Stimulated activated CD8-positive, alpha-beta memory T cell treated with anti-CD3 and anti-CD28 coated beads, Interleukin-12 subunit alpha, Interleukin-12 subunit beta, amount 100 ng/mL, for 24 hours (primary cell): Measurements from ENCODE around the gene LTV1.
"Not testable (repeated sequence)": the region's sequence is repeated elsewhere in the genome, so short reads cannot be mapped to it uniquely, and the experiment has no call there.

Experiments
- DNase-seq: peaks from one replicate; pipeline ENCODE4 v3.0.0-alpha.2; 2020; ENCODE audit errors: extremely low read depth

Gene LTV1, protein sequence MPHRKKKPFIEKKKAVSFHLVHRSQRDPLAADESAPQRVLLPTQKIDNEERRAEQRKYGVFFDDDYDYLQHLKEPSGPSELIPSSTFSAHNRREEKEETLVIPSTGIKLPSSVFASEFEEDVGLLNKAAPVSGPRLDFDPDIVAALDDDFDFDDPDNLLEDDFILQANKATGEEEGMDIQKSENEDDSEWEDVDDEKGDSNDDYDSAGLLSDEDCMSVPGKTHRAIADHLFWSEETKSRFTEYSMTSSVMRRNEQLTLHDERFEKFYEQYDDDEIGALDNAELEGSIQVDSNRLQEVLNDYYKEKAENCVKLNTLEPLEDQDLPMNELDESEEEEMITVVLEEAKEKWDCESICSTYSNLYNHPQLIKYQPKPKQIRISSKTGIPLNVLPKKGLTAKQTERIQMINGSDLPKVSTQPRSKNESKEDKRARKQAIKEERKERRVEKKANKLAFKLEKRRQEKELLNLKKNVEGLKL

DNA sequence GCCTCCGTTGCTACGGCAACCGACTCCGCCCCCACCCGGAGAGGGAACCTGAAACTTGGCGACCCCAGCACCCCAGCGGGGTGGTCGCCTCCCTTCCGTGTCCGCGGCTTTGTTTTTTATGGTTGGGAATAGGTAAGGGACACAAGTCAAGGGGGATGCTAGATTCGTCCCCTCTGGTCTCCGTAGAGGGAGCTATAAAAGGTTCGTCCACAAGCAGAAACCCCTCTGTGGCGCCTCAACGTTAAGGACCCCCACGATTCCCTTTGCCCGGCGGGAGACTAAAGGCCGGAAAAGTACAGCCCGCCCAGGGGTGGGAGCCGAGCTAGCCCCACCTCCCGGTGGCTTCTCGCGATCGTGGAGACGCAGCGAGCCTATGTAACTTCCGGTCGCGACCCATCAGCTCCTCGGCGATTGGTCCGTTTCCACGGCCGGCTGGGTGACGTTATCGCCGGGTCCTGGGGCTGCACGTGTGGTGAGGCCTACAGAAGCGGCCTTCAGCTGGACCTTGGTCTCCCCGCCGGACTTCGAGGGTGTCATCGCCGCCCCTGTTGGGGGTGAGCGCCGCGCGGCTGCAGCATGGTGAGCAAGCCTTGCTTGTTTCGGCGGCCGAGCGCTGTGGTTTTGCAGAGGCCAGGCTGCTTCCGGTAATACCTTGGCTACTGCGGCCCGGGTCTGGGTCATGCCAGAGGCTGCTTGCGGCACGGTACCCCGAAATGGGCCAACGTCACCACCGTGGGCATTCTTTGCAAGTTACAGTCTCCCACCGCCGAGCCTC is at the start of gene LTV1:
Gene LTV1 (plus strand): TSS at position 437 of the 775 bp plus-strand sequence. CDS start 140 bp downstream, at position 577.
- DNase-seq: peak; percentile 80

DNA sequence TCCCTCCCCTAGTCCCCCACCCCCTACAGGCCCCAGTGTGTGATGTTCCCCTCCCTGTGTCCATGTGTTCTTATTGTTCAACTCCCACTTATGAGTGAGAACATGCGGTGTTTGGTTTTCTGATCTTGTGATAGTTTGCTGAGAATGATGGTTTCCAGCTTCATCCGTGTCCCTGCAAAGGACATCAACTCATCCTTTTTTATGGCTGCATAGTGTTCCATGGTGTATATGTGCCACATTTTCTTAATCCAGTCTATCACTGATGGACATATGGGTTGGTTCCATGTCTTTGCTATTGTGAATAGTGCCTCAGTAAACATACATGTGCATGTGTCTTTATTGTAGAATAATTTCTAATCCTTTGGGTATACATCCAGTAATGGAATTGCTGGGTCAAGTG is 46.6 kb upstream of the LTV1 start:
- not testable (repeated sequence) for DNase-seq

DNA sequence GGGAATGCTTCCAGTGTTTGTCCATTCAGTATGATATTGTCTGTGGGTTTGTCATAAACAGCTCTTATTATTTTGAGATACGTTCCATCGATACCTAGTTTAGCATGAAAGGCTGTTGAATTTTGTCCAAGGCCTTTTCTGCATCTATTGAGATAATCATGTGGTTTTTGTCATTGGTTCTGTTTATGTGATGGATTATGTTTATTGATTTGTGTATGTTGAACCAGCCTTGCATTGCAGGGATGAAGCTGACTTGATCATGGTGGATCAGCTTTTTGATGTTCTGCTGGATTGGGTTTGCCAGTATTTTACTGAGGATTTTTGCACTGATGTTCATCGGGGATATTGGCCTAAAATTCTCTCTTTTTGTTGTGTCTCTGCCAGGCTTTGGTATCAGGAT is 44.7 kb upstream of the LTV1 start:
- DNase-seq: not testable (repeated sequence)

DNA sequence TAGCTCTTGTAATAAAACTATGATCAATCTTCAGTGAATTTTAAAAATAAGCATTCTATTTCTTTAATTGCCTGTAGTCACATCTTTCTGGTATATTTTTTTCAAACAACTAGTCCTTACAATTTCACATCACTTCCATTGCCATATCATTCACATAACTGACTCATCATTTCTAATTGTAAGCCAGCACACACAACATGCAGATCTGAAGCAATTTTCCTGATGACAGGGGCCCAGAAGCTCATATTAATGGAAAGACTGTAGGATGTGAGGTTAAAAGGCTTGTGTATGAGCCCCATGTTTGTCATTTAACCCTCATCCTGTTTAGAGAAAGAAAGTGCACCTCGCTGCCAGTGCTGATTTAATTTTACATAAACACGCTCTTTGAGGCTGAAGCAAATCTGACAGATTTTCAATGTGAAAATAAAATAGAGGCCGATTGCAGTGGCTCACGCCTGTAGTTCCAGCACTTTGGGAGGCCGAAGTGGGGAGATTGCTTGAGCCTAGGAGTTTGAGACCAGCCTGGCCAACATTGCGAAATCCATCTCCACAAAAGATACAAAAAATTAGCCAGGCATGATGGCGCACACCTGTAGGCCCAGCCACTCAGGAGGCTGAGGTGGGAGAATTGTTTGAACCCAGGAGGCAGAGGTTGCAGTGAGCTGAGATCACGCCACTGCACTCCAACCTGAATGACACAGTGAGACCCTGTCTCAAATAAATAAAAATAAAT is 40.1 kb upstream of the LTV1 start:
- no peak for DNase-seq

DNA sequence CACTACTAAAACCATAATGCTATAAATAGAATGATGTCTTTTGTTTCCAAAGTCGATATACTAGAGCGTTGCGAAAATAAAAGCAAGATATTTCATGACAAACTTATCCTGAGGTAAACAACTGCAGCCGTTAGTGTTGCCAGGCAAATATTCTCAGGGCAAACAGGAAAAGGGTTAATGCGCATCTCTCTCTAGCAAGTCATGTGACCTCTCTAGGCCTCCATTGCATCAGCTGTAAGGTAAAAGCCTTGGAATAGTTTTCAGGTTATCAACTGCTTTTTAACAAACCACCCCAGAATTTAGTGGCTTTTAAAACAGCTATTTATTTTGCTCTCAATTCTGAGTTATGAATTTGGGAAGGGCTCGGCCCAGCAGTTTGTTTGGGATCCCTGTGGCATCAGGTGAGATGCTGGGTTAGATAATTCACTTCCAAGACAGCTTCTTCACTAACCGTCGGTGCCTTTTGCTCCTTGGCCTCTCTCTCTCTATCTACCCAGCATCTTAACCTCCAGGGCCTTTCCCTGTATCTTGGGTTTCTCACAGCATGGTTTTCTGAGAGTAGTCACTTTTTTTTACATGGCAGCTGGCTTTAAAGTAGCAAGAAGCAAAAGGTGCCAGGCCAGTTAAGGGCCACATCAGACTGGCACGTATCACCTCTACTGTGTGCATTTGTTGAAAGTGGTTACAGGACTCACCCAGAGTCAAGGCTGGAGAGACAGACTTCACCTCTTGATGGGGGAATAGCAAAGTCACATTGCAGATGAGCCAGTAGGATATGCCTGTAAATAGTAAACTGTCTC is 39.2 kb upstream of the LTV1 start:
- no peak for DNase-seq

DNA sequence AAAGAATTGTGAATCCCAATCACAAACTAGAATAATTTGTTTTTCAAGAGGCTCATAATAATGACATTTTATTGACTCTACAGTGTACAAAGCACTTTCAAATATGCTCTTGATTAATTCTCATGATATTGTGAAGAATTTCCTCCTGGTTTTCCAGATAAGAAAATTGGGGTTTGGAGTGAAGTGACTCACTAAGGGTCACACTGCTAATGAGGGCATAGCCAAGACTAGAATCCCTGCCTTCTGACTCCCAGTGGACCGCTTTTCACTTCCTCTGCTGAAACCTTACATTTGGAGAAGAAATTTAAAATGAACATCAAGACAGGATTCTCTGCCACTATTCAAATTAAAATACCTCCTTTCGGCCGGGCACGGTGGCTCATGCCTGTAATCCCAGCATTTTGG is 38.3 kb upstream of the LTV1 start:
- DNase-seq: no peak

DNA sequence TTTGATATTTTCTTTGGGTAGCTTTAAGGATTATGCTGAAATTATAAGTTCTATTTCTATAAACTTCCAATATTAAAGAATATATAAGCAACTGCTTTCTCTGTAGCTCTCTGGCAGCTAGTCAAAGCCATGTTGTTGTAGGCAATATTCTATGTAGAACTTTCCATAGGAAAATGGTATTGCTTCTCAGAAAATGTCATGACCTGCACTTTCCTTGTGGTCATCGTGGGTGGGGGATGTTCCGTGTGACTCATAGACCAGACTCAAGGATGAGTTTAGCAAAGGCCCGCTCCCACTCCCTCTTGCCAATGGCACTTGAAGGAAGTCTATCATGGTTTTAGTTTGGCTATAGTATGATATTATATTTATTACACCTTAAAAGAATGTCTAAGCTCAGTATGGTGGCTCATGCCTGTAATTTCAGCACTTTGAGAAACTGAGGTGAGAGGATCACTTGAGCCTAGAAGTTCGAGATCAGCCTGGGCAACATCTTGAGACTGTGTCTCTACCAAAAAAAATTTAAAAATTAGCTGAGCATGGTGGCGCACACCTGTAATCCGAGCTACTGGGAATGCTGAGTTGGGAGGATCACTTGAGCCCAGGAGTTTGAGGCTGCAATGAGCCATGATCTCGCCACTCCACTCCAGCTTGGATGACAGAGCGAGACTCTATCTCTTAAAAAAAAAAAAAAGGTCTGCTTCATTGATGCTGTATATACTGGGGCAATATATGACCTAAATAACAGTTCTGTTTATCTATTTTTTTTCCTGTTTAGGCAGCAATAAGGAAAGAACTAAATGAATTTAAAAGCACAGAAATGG is 36.6 kb upstream of the LTV1 start:
- peak; percentile 44 for DNase-seq

DNA sequence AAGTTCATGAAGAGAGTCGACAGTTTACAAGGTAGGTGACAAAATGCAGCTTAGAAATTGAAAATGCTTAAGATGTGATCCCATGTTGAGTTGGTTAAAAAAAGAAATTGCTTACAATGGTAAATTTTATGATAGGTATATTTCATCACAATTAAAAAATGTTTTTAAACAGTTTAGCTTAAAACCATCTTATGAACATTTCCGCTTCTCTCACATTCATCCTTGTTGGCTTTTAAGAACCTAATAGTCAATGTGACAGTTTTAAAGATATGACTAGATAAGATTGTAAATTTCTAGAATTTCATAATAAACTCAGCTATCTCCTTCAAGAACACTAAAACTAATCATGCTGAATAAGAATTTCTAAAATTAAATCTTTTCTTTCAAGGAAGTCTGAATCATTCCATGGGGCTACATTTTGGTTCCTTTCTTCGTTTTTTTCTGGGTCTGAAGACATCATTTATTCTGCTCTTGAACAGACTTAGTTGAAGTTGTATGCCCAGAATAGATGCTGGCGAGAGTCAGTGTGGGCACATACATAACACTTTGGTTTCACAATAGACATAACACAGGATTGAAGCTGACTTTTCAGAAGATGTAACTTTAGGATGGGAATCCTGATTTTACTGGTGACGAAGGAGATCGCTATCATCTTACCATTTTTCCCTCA is 35.9 kb upstream of the LTV1 start:
- no peak for DNase-seq

DNA sequence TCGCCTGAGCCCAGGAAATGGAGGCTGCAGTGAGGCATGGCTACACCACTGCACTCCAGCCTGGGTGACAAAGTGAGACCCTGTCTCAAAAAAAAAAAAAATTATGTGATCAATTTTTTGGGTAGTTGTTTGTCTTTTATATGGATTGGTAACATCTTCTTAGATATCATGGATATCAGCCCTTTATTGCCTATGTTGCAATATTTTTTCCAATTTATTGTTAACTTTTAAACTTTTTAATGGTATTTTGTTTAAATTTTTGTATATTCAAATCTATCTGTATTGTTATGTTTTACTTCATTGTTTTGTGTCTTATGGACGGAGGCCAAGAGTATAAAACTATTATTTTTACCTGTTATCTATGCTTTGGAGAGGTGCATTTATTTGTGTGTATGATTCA is 32.4 kb upstream of the LTV1 start:
- DNase-seq: no peak

DNA sequence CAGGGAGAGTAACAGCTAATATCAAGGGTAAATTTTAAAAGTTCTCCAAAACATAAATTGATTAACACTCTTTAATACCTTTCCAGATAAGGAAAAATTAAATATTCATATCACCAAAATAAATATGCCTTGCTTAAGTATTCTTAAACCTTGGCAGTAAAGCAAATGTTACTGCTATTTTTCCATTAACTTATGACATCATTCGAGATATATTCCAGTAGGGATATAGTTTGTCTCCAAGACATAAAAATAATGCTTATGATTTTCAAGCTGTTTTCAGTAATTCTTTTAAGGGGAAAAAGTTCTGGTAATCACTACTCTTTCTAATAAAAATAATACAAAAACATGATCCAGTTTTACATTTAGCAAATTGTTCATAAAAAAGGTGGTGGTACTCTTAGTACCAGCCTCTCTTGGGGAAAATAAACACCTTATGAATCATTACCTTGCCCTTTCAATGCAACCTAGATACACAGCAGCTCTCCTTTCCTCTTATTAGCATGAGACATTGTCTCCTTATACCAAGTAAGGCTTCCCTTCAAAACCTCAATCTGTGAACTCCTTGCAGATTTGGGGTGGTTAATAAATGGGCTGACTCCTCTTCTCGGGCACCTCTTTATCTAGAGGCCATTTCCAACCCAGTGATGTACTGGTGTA is 31.5 kb upstream of the LTV1 start:
- no peak for DNase-seq

DNA sequence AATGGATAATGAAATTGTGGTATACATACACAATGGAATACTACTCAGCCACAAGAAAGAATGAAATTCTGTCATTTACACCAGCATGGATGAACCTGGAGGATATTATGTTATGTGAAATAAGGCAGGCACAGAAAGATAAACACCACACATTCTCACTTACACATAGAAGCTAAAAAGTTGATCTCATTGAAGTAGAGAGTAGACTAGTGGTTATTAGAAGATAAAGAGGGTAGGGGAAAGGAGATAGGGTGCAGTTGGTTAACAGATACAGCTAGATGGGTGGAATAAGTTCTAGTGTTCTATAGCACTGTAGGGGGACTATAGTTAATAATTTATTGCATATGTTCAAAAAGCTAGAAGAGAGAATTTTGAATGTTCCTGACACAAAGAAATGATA is 25.5 kb upstream of the LTV1 start:
- DNase-seq: no peak

DNA sequence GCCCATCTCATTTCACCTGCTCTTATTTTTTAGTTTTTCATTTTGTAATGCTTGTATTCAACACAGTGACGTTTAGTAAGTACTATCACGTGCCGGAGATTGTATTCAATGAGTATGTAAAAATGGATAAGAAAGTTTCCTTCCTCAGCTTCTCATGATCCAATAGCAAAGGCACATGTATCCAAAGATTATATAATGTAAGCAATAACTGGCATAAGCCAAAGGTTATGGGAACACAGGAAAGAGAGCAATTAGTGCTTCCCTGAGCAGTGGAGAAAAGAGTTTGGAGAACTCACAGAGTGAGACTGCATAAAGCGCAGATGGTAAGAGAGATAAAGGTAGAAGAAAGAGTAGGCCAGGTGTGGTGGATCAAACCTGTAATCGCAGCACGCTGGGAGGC is 21.8 kb upstream of the LTV1 start:
- DNase-seq: no peak

DNA sequence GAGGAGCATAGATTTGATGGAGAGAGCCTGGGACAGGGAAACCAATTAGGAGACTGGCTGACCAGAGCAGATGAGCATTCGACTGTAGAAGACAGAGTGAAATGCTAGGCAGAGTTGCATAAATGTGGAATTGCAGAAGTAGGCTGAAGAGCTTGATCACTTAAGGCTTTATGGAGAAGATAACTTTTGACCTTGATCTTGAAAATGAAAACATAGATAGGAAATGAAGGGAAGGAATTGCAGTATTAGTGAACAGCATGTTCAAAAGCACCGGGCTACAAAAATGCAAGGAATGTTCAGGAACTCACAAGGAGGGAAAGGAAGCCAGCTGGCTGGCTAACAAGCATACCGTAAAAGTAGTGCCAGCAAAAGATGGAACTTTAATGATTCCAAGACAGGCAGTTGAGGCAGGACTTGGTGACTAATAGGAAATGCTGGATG is 20.5 kb upstream of the LTV1 start:
- no peak for DNase-seq

DNA sequence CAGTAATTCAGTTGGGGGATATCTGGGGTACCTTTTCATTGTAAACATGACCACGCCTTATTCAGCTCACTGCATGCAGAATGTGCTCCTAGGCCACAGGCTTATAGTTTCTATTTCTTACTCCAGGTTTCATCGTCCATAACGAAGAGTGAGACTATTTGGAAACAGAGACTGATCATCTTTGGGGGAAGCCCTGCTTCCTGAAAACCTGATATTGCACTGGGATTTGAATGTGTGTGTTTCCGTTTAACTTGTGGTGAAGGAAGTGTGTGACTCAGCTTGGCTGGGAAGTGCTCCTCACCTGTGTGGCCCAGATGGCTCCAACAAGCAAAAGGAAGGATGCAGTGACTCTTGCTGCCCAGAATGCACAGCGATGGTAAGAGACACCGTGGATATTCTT is 19.6 kb upstream of the LTV1 start:
- DNase-seq: no peak

DNA sequence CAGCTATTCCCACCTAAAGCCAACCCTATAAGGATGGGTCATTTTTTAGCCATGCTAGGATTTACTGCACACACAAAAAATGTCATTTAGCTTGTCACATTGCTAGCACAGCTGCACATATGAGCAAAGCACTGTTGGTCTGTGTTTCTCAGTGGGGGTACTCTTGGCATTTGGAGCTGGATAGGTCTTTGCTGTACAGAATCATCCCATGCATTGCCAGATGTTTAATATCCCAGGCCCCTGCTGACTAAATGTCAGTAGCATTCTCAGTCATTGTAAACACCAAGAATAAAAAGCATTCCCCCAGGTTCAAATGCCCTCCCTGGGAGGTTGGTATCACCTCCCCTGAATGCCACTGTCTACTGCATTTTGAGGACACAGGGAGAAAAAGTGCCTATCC is 14.6 kb upstream of the LTV1 start:
- no peak for DNase-seq

DNA sequence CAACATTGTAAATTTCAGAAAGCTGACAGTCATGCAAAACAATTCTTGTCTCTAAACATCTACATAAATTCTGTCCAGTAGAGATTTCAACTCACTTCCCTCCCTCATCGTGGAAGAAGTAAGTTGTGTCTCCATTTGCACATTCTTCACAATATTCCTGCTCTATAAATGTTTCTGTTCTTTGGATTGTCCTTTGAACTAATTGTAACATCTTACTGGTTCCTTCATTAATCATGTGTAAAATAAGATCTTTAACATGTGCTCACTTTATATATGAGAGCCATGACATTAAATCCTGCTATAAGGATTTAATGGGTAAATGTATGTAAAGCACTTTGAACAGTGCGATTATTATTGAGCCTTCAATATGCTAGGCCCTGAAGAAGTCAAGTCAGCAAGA is 7.0 kb upstream of the LTV1 start:
- DNase-seq: no peak

DNA sequence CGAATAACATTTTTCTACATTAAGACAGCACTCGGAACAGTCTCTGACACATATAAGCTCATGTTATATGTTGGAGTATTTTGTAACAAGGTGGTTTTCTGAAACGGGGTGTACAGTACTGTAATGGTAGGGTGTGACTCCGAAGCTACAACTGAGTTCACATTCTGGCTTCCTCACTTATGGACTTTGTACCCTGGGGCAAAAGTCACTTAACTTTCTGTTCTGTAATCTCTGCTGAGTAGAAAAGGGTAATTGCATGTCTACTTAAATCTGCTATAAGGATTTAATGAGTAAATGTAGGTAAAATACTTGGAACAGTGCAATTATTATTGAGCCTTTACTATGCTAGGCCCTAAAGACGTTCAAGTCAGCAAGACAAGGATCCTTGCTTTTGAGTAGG is 4.7 kb upstream of the LTV1 start:
- DNase-seq: no peak

DNA sequence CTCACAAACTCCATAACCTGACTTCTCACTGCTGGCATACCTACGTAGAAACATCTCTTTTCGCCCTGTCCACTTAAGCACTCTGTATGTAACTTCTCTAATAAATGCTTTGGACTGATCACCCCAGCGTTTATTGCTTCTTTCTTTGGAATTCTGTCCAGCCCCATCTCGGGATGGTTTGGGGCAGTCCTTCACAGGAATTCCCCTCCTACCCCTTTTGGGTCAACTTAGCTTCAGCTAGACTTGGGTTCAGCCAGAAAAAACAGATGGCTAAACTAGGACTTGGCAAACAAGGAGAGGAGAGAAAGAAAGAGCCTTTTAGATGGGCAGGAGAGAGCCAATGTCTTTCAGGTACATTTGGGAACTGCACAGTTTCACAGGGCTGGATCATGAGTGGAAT is 3.9 kb upstream of the LTV1 start:
- DNase-seq: no peak

DNA sequence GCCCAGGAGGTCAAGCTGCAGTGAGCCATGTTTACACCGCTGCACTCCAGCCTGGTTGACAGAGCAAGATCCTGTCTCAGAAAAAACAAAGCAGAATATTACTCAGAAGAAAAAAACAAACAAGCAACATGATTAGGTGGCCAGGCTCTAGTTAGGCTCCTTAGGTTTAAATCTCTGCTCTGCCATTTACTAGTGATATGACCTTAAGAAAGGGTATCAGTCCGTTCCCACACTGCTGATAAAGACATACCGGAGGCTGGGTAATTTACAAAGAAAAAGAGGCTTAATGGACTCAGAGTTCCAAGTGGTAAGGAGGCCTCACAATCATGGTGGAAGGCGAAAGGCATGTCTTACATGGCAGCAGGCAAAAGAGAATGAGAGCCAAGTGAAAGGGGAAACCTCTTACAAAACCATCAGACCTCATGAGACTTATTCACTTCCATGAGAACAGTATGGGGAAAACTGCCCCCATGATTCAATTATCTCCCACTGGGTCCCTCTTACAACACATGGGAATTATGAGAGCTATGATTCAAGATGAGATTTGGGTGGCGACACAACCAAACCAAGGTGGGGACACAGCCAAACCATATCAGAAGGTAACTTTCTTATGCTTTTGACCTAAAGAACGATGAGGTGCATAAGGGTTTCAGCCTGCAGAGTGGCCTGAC is 2.4 kb upstream of the LTV1 start:
- DNase-seq: no peak
